ENCODE measurements around the gene FARS2.

DNA sequence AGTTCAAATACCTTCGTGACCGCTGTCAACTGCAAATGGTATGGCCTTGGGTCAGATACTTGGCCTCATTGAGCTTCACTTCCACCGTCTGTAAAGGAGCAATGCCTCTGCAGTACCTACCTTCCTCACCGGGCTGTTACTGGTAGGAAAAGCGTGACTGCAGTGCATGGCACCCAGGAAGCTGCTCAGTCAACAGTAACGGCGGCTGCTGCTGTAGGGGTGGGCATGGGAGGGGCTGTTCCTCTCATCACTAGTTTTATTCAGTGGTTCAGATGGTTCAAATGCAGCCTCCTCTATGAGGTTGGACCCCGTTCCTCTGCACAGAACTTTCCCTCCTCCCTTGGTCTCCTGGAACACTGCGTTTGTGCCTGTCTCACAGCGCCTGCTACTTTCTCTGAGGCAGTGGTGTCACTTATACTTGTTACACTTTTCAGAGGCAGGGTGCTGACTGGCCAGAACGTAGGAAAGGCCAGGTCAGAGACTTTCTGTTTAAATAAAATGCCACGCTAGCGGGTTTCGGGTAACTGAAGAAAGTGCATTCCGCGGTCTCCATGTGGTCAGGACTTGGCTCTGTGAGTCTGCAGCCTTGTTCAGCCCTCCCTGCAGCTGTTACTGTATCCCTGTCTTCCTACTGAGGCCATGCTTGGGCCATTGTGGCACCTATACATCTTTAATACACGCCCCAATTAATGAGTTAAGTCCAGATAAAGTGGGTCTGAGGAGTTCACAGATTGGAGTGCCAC, 465.8 kb downstream of the FARS2 start:
- TF ChIP-seq BHLHE40 (IDR thresholded peaks at IDR 0.05; ENCODE audit: borderline replicate concordance) (no peak), FOXA1 (IDR thresholded peaks at IDR 0.05) (no peak), SP1 (IDR thresholded peaks at IDR 0.05) (no peak), FOXM1 (IDR thresholded peaks at IDR 0.05; ENCODE audit: borderline replicate concordance) (no peak), CTBP1 (IDR thresholded peaks at IDR 0.05; ENCODE audit: borderline replicate concordance) (no peak)
